A549 (cell line): ENCODE data around the gene TAF12. TPM values are rescaled to one million over a fixed set of nuclear protein-coding genes. Genes with fewer than 3 reads are reported as not detected.
"Not testable (repeated sequence)": the region's sequence is repeated elsewhere in the genome, so short reads cannot be mapped to it uniquely, and the experiment has no call there.

Source experiments
- ATAC-seq, 2 experiments: fragments of 200-7000 bp in 1 of 2; fragments of >200 bp in 1 of 2; cut with Nextera tagmentation in 1 of 2; cut with Tn5 transposase in 1 of 2; 3 replicates each; pipeline versions ENCODE4 v1.8.0 to v1.9.1; 2018 to 2020; ENCODE audit warnings: mild to moderate bottlenecking in 1 of 2, moderate library complexity in 1 of 2
- CTCF ChIA-PET: fragments of 300-600 bp; sonication (Branson Sonifier 250); formaldehyde crosslinking; extraction: SDS; loops from one replicate; lab custom pipeline; 2021; ENCODE audit warnings: antibody characterized with exemption, inconsistent platforms; lab: Yijun Ruan, JAX
- POLR2A ChIA-PET: fragments of 350-600 bp; formaldehyde crosslinking; extraction: SDS; loops from one replicate; lab custom pipeline; 2021; ENCODE audit warnings: antibody characterized with exemption, inconsistent platforms; lab: Yijun Ruan, JAX
- DNase-seq, 2 experiments: peaks; one replicate each; pipeline versions ENCODE4 v3.0.0 to v3.0.0-alpha.2; 2011 to 2016; ENCODE audit warnings: low read depth in 1 of 2, low spot score in 1 of 2
- FAIRE-seq: peaks from 2 replicates; lab custom pipeline; 2011; peaks lifted over from hg19 to GRCh38; lab: Jason Lieb, UNC
- H3K27ac ChIP-seq, 2 experiments: fragments of >200 bp; sonication (Bioruptor Twin); formaldehyde crosslinking; 3 replicates each; pipeline ENCODE4 v1.5.1; 2016 to 2017
- H3K4me1 ChIP-seq: fragments of >200 bp; sonication (Bioruptor Twin); formaldehyde crosslinking; 3 replicates; pipeline ENCODE4 v1.6.1; 2016
- H3K4me2 ChIP-seq: fragments of >200 bp; sonication (Bioruptor Twin); formaldehyde crosslinking; 3 replicates; pipeline ENCODE4 v1.6.1; 2016
- H3K4me3 ChIP-seq: fragments of >200 bp; sonication (Bioruptor Twin); formaldehyde crosslinking; 3 replicates; pipeline ENCODE4 v1.5.1; 2016
- H3K9me3 ChIP-seq: fragments of >200 bp; sonication (Bioruptor Twin); formaldehyde crosslinking; 3 replicates; pipeline ENCODE4 v1.6.1; 2016
- BHLHE40 ChIP-seq: IDR thresholded peaks from 2 replicates; pipeline ENCODE4 v1.6.1; 2012; ENCODE audit warnings: low read depth, low read length, inconsistent platforms
- CHD2 ChIP-seq: fragments of 150-350 bp; IDR thresholded peaks from 2 replicates; pipeline ENCODE4 v1.6.1; 2014; ENCODE audit warnings: low read length; ENCODE audit not compliant: partially characterized antibody
- CHD4 ChIP-seq: fragments of 200-600 bp; sonication (generic); IDR thresholded peaks from 2 replicates; pipeline ENCODE4 v1.6.1; 2016; ENCODE audit warnings: antibody characterized with exemption, mild to moderate bottlenecking, borderline replicate concordance
- EHMT2 ChIP-seq: fragments of 200-600 bp; sonication (generic); IDR thresholded peaks from 2 replicates; pipeline ENCODE4 v1.6.1; 2016; ENCODE audit warnings: antibody characterized with exemption, low read depth, mild to moderate bottlenecking, moderate library complexity
- ESRRA ChIP-seq: fragments of 150-350 bp; IDR thresholded peaks from 2 replicates; pipeline ENCODE4 v1.6.1; 2014; ENCODE audit warnings: mild to moderate bottlenecking, low read length, borderline replicate concordance
- FOSB ChIP-seq: fragments of 250-450 bp; sonication (Bioruptor Pico); IDR thresholded peaks from 2 replicates; pipeline ENCODE4 v1.5.0; 2020; ENCODE audit warnings: mild to moderate bottlenecking, moderate library complexity
- FOSL2 ChIP-seq, 2 experiments: fragments of 450-650 bp in 1 of 2; fragments of >200 bp in 1 of 2; sonication (Bioruptor Twin) in 1 of 2; formaldehyde crosslinking; IDR thresholded peaks; 2 replicates each; pipeline versions ENCODE4 v1.5.0 to v1.6.1; 2016 to 2020; ENCODE audit warnings: mild to moderate bottlenecking in 1 of 2, moderate library complexity in 1 of 2
- HOXB13 ChIP-seq: fragments of 250-450 bp; sonication (Bioruptor Pico); IDR thresholded peaks from 2 replicates; pipeline ENCODE4 v1.5.0; 2020; ENCODE audit warnings: low read depth, mild to moderate bottlenecking, moderate library complexity
- KDM1A ChIP-seq: fragments of 200-600 bp; sonication (generic); IDR thresholded peaks from 2 replicates; pipeline ENCODE4 v1.6.1; 2016; ENCODE audit warnings: low read depth, mild to moderate bottlenecking
- KDM5A ChIP-seq: fragments of 200-600 bp; sonication (generic); IDR thresholded peaks from 2 replicates; pipeline ENCODE4 v1.6.1; 2016; ENCODE audit warnings: antibody characterized with exemption, mild to moderate bottlenecking
- MAZ ChIP-seq: fragments of 150-350 bp; IDR thresholded peaks from 2 replicates; pipeline ENCODE4 v1.6.1; 2014; ENCODE audit warnings: antibody characterized with exemption, low read depth, low read length, borderline replicate concordance
- MYC ChIP-seq: IDR thresholded peaks from 2 replicates; pipeline ENCODE4 v1.6.1; 2012; ENCODE audit warnings: mild to moderate bottlenecking, inconsistent platforms, low read length, improper control_type of control experiment, borderline replicate concordance
- NFE2L2 ChIP-seq: fragments of 150-350 bp; conservative IDR thresholded peaks from 2 replicates; pipeline ENCODE4 v1.6.1; 2014; ENCODE audit warnings: low read length
- PHF8 ChIP-seq: fragments of 200-600 bp; sonication (generic); IDR thresholded peaks from 2 replicates; pipeline ENCODE4 v1.6.1; 2016; ENCODE audit warnings: low read depth, mild to moderate bottlenecking, antibody characterized with exemption, moderate library complexity, borderline replicate concordance
- RARB ChIP-seq: fragments of 250-450 bp; sonication (Bioruptor Pico); IDR thresholded peaks from 2 replicates; pipeline ENCODE4 v1.8.0; 2021; ENCODE audit warnings: mild to moderate bottlenecking, moderate library complexity
- RFX5 ChIP-seq: fragments of 450-650 bp; IDR thresholded peaks from 2 replicates; pipeline ENCODE4 v1.7.1; 2014; ENCODE audit warnings: antibody characterized with exemption, mild to moderate bottlenecking, moderate library complexity
- RNF2 ChIP-seq: fragments of 200-600 bp; sonication (generic); IDR thresholded peaks from 2 replicates; pipeline ENCODE4 v1.6.1; 2016; ENCODE audit warnings: low read depth, mild to moderate bottlenecking, antibody characterized with exemption, moderate library complexity, borderline replicate concordance
- TFCP2L1 ChIP-seq: fragments of 250-450 bp; sonication (Bioruptor Pico); IDR thresholded peaks from 2 replicates; pipeline ENCODE4 v1.5.0; 2021; ENCODE audit warnings: mild to moderate bottlenecking
- ZFP36 ChIP-seq: fragments of 450-650 bp; IDR thresholded peaks from 2 replicates; pipeline ENCODE4 v1.6.1; 2014; ENCODE audit warnings: borderline replicate concordance; ENCODE audit not compliant: partially characterized antibody
- ZSCAN20 ChIP-seq: fragments of 250-450 bp; sonication (Bioruptor Pico); IDR thresholded peaks from 2 replicates; pipeline ENCODE4 v1.8.0; 2022; ENCODE audit warnings: mild to moderate bottlenecking, moderate library complexity
- WGBS: methylation state at CpG from one replicate; pipeline ENCODE4 v1.1.6; 2017; ENCODE audit errors: missing lambda C conversion rate; 5-methylcytosine and 5-hydroxymethylcytosine counted together
- polyA plus RNA-seq, 4 experiments: library from polyadenylated mRNA; depleted of rRNA in 3 of 4; stranded (reverse); fragments of >200 nt; fragmentation: RNase III in 1 of 4; extraction: RNeasy Plus Mini Kit Qiagen cat#74134 plus additional on column Dnase treatment in 1 of 4; gene quantifications; 2 replicates in 3 of 4; 3 replicates in 1 of 4; pipeline ENCODE4 v1.2.3, GENCODE V29; 2011 to 2017
- TF ChIP-seq, protein P1 (sequence below): IDR thresholded peaks from 2 replicates; pipeline ENCODE4 v1.6.1; 2012; ENCODE audit warnings: low read depth, borderline replicate concordance
- TF ChIP-seq, protein P2 (sequence below): IDR thresholded peaks from 2 replicates; pipeline ENCODE4 v1.6.1; 2012

Gene TAF12
- polyA plus RNA-seq, 2 of the 4 experiments (the other 2 are of a cell fraction) = 15.8 to 38.3 TPM

DNA sequence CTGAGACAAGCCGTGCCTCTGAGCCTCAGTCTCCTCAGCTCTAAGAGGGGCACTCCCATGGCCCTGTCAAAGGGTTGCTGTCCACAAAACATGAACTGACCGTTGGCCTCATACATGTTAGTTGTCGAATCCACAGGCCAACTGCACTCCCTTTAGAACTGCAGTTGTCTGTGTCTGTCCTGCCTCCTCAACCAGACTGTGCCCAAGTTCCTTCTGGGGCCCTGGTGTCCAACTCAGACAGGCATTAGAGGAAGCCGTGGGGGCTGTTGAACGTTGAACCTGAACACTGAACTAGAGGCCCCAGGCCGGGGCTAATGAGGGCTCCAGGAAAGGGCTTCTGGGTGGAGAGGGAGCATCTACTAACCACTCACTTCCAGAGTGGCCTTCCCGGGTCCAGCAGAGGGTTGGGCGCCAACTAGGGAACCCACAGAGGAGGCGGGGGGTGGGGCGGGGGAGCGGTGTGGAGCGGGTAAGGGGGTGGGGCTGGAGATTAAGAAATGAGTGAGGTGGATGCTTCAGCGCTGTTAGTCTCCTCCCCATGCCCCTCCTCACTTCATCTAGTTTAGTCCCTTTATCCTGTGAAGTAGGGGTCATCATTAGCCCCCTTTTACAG lies 51.1 kb downstream of the TAF12 start, which contains the start of gene RAB42:
RAB42 (plus strand) TSS at position 558 of the 613 bp plus-strand sequence. CDS start 247 bp downstream, outside the sequence.
- peak within 1 kb of the TSS; percentile 50 to 85; a peak in 5 of 6 replicates for H3K27ac ChIP-seq
- FAIRE-seq (no peak), ATAC-seq (peak; percentile 31 to 39; a peak in 3 of 6 replicates), DNase-seq (no peak)
- peak within 1 kb of the TSS; percentile 56 for H3K4me2 ChIP-seq
- no peak for TF ChIP-seq FOSB (CRISPR knock-in tag)
- TF ChIP-seq MAZ = no peak
- TF ChIP-seq HOXB13 (CRISPR knock-in tag) = no peak
- no peak for TF ChIP-seq CHD4
- no peak for TF ChIP-seq NFE2L2
- TF ChIP-seq, protein P1, sequence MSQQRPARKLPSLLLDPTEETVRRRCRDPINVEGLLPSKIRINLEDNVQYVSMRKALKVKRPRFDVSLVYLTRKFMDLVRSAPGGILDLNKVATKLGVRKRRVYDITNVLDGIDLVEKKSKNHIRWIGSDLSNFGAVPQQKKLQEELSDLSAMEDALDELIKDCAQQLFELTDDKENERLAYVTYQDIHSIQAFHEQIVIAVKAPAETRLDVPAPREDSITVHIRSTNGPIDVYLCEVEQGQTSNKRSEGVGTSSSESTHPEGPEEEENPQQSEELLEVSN = no peak
- no peak for TF ChIP-seq KDM1A
- CTCF ChIA-PET = interaction anchor here (1.6 kb wide), 1 partner anchor 11 kb away, joined by 5 read pairs; no protein-coding TSS in a partner anchor
- POLR2A ChIA-PET = no interaction called here
- H3K4me3 ChIP-seq = peak within 1 kb of the TSS; percentile 41
- WGBS = 74% methylated on average over 5 of the region's 13 CpGs
- peaks cover 20% of the 10 kb centered on the region; the same call in 2 of the 3 replicates for H3K4me1 ChIP-seq
- no peaks in the 10 kb centered on the region for H3K9me3 ChIP-seq

DNA sequence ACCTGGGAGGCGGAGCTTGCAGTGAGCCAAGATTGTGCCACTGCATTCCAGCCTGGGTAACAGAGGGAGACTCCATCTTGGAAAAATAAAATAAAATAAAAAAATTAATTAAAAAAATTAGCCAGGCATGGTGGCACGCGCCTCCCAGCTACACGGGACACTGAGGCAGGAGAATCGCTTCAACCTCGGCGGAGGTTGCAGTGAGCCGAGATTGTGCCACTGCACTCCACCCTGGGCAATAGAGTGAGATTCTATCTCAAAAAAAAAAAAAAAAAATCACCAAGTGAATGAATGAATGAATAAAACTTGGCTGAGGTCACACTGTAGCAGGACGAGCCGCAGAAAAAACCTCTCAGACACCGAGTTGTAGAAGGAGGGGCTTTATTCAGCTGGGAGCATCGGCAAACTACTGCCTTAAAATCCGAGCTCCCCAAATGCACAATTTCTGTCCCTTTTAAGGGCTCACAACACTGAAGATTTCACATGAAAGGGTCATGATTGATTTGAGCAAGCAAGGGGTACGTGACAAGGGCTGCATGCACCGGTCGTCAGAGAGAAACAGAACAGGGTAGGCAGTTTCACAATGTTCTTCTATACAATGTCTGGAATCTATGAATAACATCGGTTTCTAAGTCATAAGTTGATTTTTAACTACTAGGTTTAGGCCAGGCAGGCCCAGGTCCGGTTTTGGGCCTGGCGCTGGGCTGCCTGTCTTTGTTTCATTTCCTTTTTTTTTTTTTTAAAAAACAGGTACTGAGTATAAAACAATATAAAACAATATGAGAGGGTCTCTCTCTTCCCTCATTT lies 56.1 kb downstream of the TAF12 start:
- Histone ChIP-seq H3K4me1 (peaks cover 16% of the 10 kb centered on the region; the same call in 2 of the 3 replicates), H3K4me2 (peak overlapping the region; percentile 46), H3K27ac (peak overlapping the region; percentile 45 to 78)
- DNase-seq, H3K4me3 ChIP-seq, POLR2A ChIA-PET, ATAC-seq, H3K9me3 ChIP-seq, FAIRE-seq: not testable (repeated sequence)
- whole genome bisulfite sequencing = 77% methylated on average over 19 of the region's 19 CpGs
- CTCF ChIA-PET = interaction anchor here (0.6 to 2.2 kb wide), 3 partner anchors 16 to 496 kb away, joined by 3 to 5 read pairs (median 3); no protein-coding TSS in a partner anchor

DNA sequence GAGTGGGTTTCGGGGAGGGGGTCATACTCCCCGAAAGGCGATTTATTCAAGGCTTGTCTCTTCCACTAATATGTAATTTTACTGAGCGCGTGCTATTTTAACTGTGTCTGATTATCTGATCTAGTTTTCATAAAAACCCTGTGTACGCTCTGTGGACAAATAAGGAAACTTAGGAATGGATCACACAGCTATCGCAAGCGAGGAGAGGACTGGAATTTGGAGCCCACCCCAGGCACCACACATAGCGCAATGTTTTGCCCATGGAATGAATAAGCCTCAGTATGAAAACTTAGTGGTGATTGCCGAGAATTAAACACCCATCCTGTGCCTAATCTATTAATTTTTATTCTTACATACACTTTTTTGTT lies 60.6 kb downstream of the TAF12 start:
- TF ChIP-seq PHF8 (no peak), BHLHE40 (no peak), FOSL2 (IDR thresholded peaks at IDR 0.05) (no peak), FOSL2 (CRISPR knock-in tag; IDR thresholded peaks at IDR 0.05) (no peak), RNF2 (no peak), EHMT2 (no peak), KDM5A (no peak), RFX5 (no peak), NFE2L2 (no peak), RARB (CRISPR knock-in tag) (no peak), ZFP36 (no peak), TFCP2L1 (CRISPR knock-in tag) (no peak), MYC (no peak), ESRRA (no peak), CHD2 (no peak), ZSCAN20 (CRISPR knock-in tag) (no peak)
- TF ChIP-seq, protein P2, sequence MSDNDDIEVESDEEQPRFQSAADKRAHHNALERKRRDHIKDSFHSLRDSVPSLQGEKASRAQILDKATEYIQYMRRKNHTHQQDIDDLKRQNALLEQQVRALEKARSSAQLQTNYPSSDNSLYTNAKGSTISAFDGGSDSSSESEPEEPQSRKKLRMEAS = no peak
- TF ChIP-seq, protein P1 = no peak
- TF ChIP-seq, all 56 proteins: peak for 0
- no peak for FAIRE-seq
- ChIA-PET CTCF (interaction anchor here (1.3 to 5.7 kb wide), 3 partner anchors 20 to 64 kb away, joined by 3 to 25 read pairs (median 3); no protein-coding TSS in a partner anchor), POLR2A (interaction anchor here (0.6 to 2.7 kb wide), 26 partner anchors 8 to 494 kb away, joined by 3 to 34 read pairs (median 6); partner anchors contain the start of genes ATP5IF1, EYA3, MED18 and PHACTR4)
- H3K27ac ChIP-seq = peak overlapping the region; percentile 96 to 98
- ATAC-seq = peak; percentile 38 to 58; a peak in 4 of 6 replicates
- H3K4me3 ChIP-seq = peak overlapping the region; percentile 99
- H3K4me1 ChIP-seq = peaks cover 26% of the 10 kb centered on the region; the same call in 2 of the 3 replicates
- H3K9me3 ChIP-seq = no peaks in the 10 kb centered on the region
- WGBS = 3% methylated on average over 9 of the region's 10 CpGs
- DNase-seq = peak; percentile 30 to 32
- H3K4me2 ChIP-seq = peak overlapping the region; percentile 92
